OCI-LY1 (cell line): ENCODE data around the gene TMIGD3.

ENCODE experiments used
- H2AFZ ChIP-seq: fragments of 200-600 bp; sonication (generic), shearing (Covaris generic); 2 replicates; pipeline ENCODE4 v1.6.0; 2014; ENCODE audit warnings: antibody characterized with exemption, mild to moderate bottlenecking, low read length
- H3F3A ChIP-seq: fragments of 200-600 bp; sonication (generic), shearing (Covaris generic); 2 replicates; pipeline ENCODE4 v1.6.0; 2014; ENCODE audit warnings: mild to moderate bottlenecking, antibody characterized with exemption, low read length, moderate library complexity; ENCODE audit not compliant: insufficient read depth
- H3K27ac ChIP-seq: fragments of 200-600 bp; sonication (generic); 2 replicates; pipeline ENCODE4 v1.5.1; 2014; ENCODE audit warnings: low read length, mixed run types, mild to moderate bottlenecking, low read depth; ENCODE audit not compliant: poor library complexity, severe bottlenecking
- H3K27me3 ChIP-seq: fragments of 200-600 bp; sonication (generic); 2 replicates; pipeline ENCODE4 v1.6.0; 2014; ENCODE audit warnings: antibody characterized with exemption, mild to moderate bottlenecking, low read length, moderate library complexity; ENCODE audit not compliant: insufficient read depth
- H3K36me3 ChIP-seq: fragments of 200-600 bp; sonication (generic); 2 replicates; pipeline ENCODE4 v1.6.1; 2014; ENCODE audit warnings: mild to moderate bottlenecking, antibody characterized with exemption, low read length, moderate library complexity, mixed read lengths; ENCODE audit not compliant: insufficient read depth
- H3K4me1 ChIP-seq: fragments of 200-600 bp; sonication (generic); 2 replicates; pipeline ENCODE4 v1.5.1; 2014; ENCODE audit warnings: mild to moderate bottlenecking, low read length, moderate library complexity; ENCODE audit not compliant: insufficient read depth, severe bottlenecking
- H3K4me2 ChIP-seq: fragments of 200-600 bp; sonication (generic), shearing (Covaris generic); 2 replicates; pipeline ENCODE4 v1.6.1; 2014; ENCODE audit warnings: low read length
- H3K4me3 ChIP-seq: fragments of 200-600 bp; sonication (generic); 2 replicates; pipeline ENCODE4 v1.5.1; 2014; ENCODE audit warnings: low read length, low read depth, mild to moderate bottlenecking, mixed read lengths; ENCODE audit not compliant: poor library complexity, severe bottlenecking
- H3K79me2 ChIP-seq: fragments of 200-600 bp; shearing (Covaris generic); 2 replicates; pipeline ENCODE4 v1.6.1; 2016; ENCODE audit warnings: mixed run types, low read length, mixed read lengths; ENCODE audit not compliant: insufficient read depth
- H3K9ac ChIP-seq: fragments of 200-600 bp; sonication (generic), shearing (Covaris generic); 2 replicates; pipeline ENCODE4 v1.6.1; 2014; ENCODE audit warnings: mild to moderate bottlenecking, low read length, mixed read lengths
- H3K9me2 ChIP-seq: fragments of 200-600 bp; sonication (generic), shearing (Covaris generic); 2 replicates; pipeline ENCODE4 v1.6.1; 2014; ENCODE audit warnings: low read depth, mild to moderate bottlenecking, low read length, mixed read lengths
- H3K9me3 ChIP-seq: fragments of 200-600 bp; shearing (Covaris generic); 2 replicates; pipeline ENCODE4 v1.6.1; 2014; ENCODE audit warnings: low read length, mixed read lengths
- H4K20me1 ChIP-seq: fragments of 200-600 bp; sonication (generic), shearing (Covaris generic); 2 replicates; pipeline ENCODE4 v1.6.0; 2016; ENCODE audit warnings: mild to moderate bottlenecking, low read length; ENCODE audit not compliant: insufficient read depth
- CTCF ChIP-seq: fragments of 200-600 bp; sonication (generic), shearing (Covaris generic); IDR thresholded peaks from 2 replicates; pipeline ENCODE4 v1.5.1; 2017; ENCODE audit warnings: mild to moderate bottlenecking, antibody characterized with exemption, low read length, moderate library complexity, mixed read lengths
- EZH2 ChIP-seq: fragments of 200-600 bp; sonication (generic), shearing (Covaris generic); IDR thresholded peaks from 2 replicates; pipeline ENCODE4 v1.8.0; 2017; ENCODE audit warnings: borderline replicate concordance, mixed run types, mild to moderate bottlenecking, antibody characterized with exemption, low read length, moderate library complexity, mixed read lengths

The TMIGD3 gene

GRCh38 chr1:111540928-111541327 is 37.5 kb upstream of the TMIGD3 start:
- H3K4me1 ChIP-seq: no peaks in the 10 kb centered on the region
- H3K9ac ChIP-seq: no peak overlapping the region
- H3K9me2 ChIP-seq: no peaks in the 10 kb centered on the region
- H2AFZ ChIP-seq: no peak overlapping the region
- no peaks in the 10 kb centered on the region for H3F3A ChIP-seq
- no peak overlapping the region for H3K4me3 ChIP-seq
- no peaks in the 10 kb centered on the region for H3K79me2 ChIP-seq
- H3K27ac ChIP-seq: no peak overlapping the region
- no peak overlapping the region for H3K4me2 ChIP-seq
- H3K36me3 ChIP-seq: no peaks in the 10 kb centered on the region
- no peaks in the 10 kb centered on the region for H3K9me3 ChIP-seq
- no peaks in the 10 kb centered on the region for H4K20me1 ChIP-seq
- H3K27me3 ChIP-seq: 0 out of 2 replicates have a peak, but pooled peaks cover 4% of the 10 kb centered on the region
- TF ChIP-seq EZH2: no peak
- TF ChIP-seq CTCF: no peak

- Histone ChIP-seq H2AFZ (no peak overlapping the region), H3K4me3 (no peak overlapping the region), H3K9me3 (no peaks in the 10 kb centered on the region), H3K79me2 (no peaks in the 10 kb centered on the region), H3K4me2 (no peak overlapping the region), H3K27ac (no peak overlapping the region), H3K9me2 (no peaks in the 10 kb centered on the region), H3K27me3 (0 out of 2 replicates have a peak, but pooled peaks cover 4% of the 10 kb centered on the region), H3K9ac (no peak overlapping the region), H4K20me1 (no peaks in the 10 kb centered on the region), H3K4me1 (no peaks in the 10 kb centered on the region), H3K36me3 (no peaks in the 10 kb centered on the region), H3F3A (no peaks in the 10 kb centered on the region)
- TF ChIP-seq CTCF: no peak
- no peak for TF ChIP-seq EZH2
Observed at GRCh38 chr1:111538343-111539025, 35.1 kb upstream of the TMIGD3 start.

GRCh38 chr1:111535256-111536191 is 32.1 kb upstream of the TMIGD3 start:
- Histone ChIP-seq H3K4me1 (no peaks in the 10 kb centered on the region), H3K9ac (no peak overlapping the region), H4K20me1 (no peaks in the 10 kb centered on the region), H3K9me2 (no peaks in the 10 kb centered on the region), H2AFZ (no peak overlapping the region), H3K79me2 (no peaks in the 10 kb centered on the region), H3K4me3 (no peak overlapping the region), H3K9me3 (peaks cover 3% of the 10 kb centered on the region; the same call in 1 of the 2 replicates), H3K27ac (no peak overlapping the region), H3K27me3 (no peaks in the 10 kb centered on the region; the same call in 1 of the 2 replicates), H3K36me3 (no peaks in the 10 kb centered on the region), H3K4me2 (no peak overlapping the region), H3F3A (no peaks in the 10 kb centered on the region)
- TF ChIP-seq CTCF (no peak), EZH2 (no peak)
